HG03175 (cell line): ENCODE results near the gene R3HDM2.
"Not testable (repeated sequence)": the region's sequence is repeated elsewhere in the genome, so short reads cannot be mapped to it uniquely, and the experiment has no call there.

Experiments
- ATAC-seq: cut with Tn5 transposase; IDR thresholded peaks from one replicate; pipeline ENCODE4 v1.9.1; 2021; ENCODE audit warnings: mild to moderate bottlenecking, moderate library complexity; ENCODE audit not compliant: unreplicated experiment

The R3HDM2 gene

DNA sequence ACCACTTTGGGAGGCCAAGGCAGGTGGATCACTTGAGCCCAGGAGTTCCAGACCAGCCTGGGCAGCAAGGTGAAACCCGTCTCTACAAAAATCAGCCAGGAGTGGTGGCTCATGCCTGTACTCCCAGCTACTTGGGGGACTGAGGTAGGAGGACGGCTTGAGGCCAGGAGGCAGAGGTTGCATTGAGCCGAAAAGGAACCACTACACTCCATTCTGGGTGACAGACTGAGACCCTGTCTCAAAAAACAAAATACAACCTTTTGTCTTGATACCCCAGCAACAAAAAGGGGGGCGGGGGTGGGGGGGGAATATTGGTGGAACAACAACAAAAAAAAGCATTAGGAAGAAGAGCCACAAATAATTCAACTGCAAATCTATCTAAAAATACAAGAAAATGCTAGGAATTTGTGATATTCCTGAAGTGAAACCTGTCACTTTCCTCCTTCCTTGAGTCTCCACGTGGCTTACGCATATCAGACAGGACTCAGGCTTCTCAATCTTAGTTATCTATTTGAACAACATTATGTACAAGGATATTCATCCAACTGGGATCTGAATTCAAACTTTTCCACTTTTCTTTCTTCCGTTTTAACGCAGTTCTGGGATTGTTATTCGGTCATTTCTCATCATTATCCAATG is 1.3 kb downstream of the R3HDM2 start:
- ATAC-seq = no peak

DNA sequence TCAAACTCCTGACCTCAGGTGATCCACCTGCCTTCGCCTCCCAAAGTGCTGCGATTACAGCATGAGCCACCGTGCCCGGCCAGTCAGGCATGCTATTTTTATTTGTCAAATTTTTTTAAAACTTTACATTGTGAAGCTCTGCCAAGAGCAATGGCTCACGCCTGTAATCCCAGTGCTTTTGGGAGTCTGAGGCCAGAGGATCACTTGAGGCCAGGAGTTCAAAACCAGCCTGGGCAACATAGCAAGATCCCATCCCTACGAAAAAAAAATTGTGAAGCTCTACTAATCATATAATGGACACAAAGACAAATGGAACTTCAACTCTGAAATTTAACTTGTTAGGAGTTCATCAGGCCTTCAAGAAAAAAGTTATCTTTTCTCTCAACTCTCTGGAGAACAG is 1.9 kb downstream of the R3HDM2 start:
- ATAC-seq = no peak

DNA sequence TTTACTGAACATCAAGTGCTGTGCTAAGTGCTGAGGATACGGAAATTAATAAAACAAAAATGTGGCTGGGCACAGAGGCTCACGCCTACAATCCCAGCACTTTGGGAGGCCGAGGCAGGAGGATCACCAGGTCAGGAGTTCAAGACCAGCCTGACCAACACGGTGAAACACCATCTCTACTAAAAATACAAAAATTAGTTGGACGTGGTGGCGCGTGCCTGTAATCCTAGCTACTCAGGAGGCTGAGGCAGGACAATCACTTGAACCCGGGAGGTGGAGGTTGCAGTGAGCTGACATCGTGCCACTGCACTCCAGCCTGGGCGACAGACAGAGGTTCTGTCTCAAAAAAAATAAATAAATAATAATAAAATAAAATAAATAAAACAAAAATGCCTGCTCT is 3.9 kb downstream of the R3HDM2 start:
- ATAC-seq = not testable (repeated sequence)

DNA sequence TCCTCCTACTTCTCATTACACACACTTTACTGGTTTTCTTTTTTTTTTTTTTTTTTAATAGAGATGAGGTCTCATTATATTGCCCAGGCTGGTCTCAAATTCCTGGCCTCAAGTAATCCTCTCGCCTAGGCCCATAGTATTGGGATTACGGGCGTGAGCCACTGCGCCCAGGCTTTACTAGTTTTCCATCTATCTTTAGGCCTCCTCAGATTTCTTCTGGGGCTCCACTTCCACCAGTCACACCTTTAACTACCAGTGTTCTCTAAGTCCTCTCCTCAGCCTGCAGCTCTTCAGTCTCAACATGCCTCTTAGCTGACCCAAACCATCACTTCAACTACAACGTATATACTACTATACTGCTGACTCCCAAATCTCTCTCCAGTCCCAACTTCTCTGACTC is 10.4 kb downstream of the R3HDM2 start:
- ATAC-seq = no peak

- no peak for ATAC-seq
Observed at GRCh38 chr12:57419495-57419894, 11.3 kb downstream of the R3HDM2 start.

GRCh38 chr12:57418255-57418654 is 12.6 kb downstream of the R3HDM2 start:
- ATAC-seq = no peak

GRCh38 chr12:57416039-57416996 is 14.5 kb downstream of the R3HDM2 start:
- ATAC-seq = no peak

DNA sequence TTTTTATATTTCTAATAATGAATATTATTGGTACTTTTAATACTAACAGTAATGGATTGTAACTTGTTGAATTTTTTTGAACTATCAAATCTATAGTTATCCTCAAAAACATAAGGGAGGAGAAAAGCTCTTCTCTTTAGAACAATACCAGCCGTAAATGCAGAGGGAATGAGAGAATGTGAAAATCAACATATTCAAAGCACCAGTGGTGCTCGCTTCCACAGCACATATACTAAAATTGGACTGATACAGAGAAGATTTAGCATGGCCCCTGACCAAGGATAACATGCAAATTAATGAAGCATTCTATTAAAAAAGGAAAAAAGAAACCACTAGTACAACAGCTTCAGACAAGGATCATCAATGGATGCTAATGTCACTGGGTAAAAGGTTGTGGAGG is 15.8 kb downstream of the R3HDM2 start:
- ATAC-seq = no peak

DNA sequence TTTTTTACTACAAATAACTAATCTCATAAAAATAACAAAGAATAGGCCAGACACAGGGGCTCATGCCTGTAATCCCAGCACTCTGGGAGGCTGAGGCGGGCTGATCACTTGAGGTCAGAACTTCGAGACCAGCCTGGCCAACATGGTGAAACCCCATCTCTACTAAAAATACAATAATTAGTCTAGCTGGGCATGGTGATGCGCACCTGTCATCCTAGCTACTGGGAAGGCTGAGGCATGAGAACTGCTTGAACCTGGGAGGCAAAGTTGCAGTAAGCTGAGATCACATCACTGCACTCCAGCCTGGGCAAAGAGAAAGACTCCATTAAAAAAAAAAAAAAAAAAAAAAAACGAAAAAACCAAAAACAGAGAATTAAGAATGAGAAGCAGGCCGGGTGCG is 16.7 kb downstream of the R3HDM2 start:
- ATAC-seq = not testable (repeated sequence)

- no peak for ATAC-seq
Observed at GRCh38 chr12:57410534-57410933, 20.3 kb downstream of the R3HDM2 start.

- ATAC-seq = no peak
Observed at GRCh38 chr12:57404966-57405640, 25.7 kb downstream of the R3HDM2 start.

- not testable (repeated sequence) for ATAC-seq
Observed at GRCh38 chr12:57402156-57402555, 28.7 kb downstream of the R3HDM2 start.

DNA sequence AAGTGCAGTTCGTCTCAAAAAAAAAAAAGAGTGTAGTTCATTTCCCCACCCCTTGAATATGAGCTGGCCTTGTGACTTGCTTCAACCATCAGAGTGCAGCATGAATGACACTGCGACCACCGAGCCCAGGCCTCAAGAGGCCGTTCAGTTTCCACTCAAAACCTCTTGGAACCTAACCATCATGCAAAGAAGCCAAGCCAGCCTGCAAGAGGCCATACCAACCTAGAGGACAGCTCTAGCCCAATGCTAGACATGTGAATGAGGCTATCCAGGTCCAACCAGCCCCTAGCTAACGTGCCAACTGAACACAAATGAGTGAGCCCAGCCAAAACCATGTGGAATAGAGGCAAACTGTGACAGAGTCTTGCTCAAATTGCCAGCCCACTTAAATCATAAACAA is 29.7 kb downstream of the R3HDM2 start:
- no peak for ATAC-seq

- ATAC-seq = not testable (repeated sequence)
Observed at GRCh38 chr12:57399718-57400463, 31.0 kb downstream of the R3HDM2 start.

GRCh38 chr12:57397441-57397840 is 33.4 kb downstream of the R3HDM2 start:
- ATAC-seq = no peak

GRCh38 chr12:57395121-57395520 is 35.7 kb downstream of the R3HDM2 start:
- ATAC-seq = no peak

GRCh38 chr12:57390174-57390573 is 40.7 kb downstream of the R3HDM2 start:
- ATAC-seq = no peak

- ATAC-seq = no peak
Observed at GRCh38 chr12:57389033-57389432, 41.8 kb downstream of the R3HDM2 start.

- ATAC-seq = no peak
Observed at GRCh38 chr12:57388425-57388824, 42.4 kb downstream of the R3HDM2 start.

- ATAC-seq = no peak
Observed at GRCh38 chr12:57386187-57386720, 44.6 kb downstream of the R3HDM2 start.

- no peak for ATAC-seq
Observed at GRCh38 chr12:57385586-57385985, 45.3 kb downstream of the R3HDM2 start.
